GM12891 (cell line): ENCODE data around the gene C5orf24.
"Not testable (repeated sequence)": the region's sequence is repeated elsewhere in the genome, so short reads cannot be mapped to it uniquely, and the experiment has no call there.

ENCODE experiments used
- DNase-seq: peaks from one replicate; pipeline ENCODE4 v3.0.0; 2011; ENCODE audit warnings: low spot score; ENCODE audit not compliant: insufficient read length
- FAIRE-seq: peaks from 2 replicates; lab custom pipeline; 2011; peaks lifted over from hg19 to GRCh38; lab: Jason Lieb, UNC
- PAX5 ChIP-seq: IDR thresholded peaks from 2 replicates; pipeline ENCODE4 v1.6.1; 2011; ENCODE audit warnings: low read length, moderate library complexity, mild to moderate bottlenecking; ENCODE audit not compliant: insufficient read depth, severe bottlenecking
- POLR2A ChIP-seq: IDR thresholded peaks from 2 replicates; pipeline ENCODE4 v1.6.1; 2011; ENCODE audit warnings: low read depth, low read length, control low read depth
- POLR2AphosphoS5 ChIP-seq: IDR thresholded peaks from 2 replicates; pipeline ENCODE4 v1.6.1; 2011; ENCODE audit warnings: low read depth, low read length, control low read depth
- POU2F2 ChIP-seq: IDR thresholded peaks from 2 replicates; pipeline ENCODE4 v1.6.1; 2011; ENCODE audit warnings: low read depth, mild to moderate bottlenecking, control low read depth, low read length, moderate library complexity
- SPI1 ChIP-seq: IDR thresholded peaks from 2 replicates; pipeline ENCODE4 v1.6.1; 2011; ENCODE audit warnings: low read depth, low read length, control low read depth
- TAF1 ChIP-seq: IDR thresholded peaks from 2 replicates; pipeline ENCODE4 v1.6.1; 2011; ENCODE audit warnings: low read depth, low read length, control low read depth

C5orf24 gene

DNA sequence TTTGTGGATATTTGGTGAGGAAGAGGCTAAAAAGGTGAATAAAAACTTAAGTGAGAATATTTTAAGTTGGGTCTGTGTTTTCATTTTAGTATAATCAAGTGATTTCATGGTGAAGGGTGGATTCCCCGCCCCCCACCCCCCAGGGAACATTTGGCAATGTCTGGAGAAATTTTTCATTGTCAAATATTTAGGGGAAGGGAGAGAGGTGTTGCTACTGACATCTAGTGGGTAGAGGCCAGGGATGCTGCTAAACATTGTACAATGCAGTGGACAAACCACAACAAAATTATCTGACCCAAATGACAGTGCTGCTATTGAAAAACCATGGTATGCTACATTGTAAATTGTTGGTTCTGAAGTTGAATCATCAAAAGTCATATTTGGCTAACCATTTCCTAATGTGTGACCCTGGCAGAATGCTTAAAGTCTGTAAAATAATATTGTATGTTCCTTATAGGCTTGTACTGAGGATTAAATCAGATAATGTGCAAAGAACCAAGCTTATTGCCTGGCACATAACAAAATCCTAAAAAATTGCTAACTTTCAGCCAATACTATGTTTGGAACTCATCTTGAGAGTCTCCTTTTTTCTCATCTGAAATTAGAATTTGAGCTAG, 5.6 kb downstream of the C5orf24 start:
- TF ChIP-seq POLR2A (no peak), POLR2AphosphoS5 (no peak), PAX5 (no peak), TAF1 (no peak), POU2F2 (no peak), SPI1 (no peak)
- DNase-seq (no peak), FAIRE-seq (peak; percentile 85)

DNA sequence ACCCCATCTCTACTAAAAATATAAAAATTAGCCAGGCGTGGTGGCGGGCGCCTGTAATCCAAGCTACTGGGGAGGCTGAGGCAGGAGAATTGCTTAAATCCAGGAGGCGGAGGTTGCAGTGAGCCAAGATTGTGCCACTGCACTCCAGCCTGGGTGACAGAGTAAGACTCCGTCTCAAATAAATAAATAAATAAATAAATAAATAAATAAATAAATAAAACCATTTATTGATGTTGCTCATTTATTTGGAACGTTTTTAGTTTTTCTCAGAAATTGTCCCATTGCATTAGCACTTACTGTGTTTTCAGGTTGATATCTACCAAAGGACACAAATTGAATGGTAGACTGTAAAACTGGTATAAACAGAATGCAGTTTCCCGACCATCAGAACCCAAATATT, 10.7 kb downstream of the C5orf24 start:
- FAIRE-seq: not testable (repeated sequence)

DNA sequence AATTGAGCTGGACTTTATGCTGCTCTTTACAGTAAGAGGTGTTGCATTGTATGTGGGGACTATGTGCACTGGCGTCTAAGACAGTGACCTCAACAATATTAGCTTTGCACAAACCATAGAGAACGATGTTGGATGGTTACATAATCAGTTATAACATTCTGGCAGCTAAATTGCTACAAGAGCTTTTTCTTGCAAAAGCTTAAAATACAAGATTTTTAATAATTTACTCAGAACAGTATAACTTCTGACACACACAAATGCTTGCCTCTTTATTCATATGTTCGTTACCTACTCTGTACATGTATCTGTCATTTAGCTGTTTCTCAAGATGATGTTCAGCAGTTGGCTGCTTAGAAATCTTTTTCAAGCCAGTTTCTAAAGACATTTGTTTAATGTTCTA, 11.6 kb downstream of the C5orf24 start:
- DNase-seq (no peak), FAIRE-seq (peak; percentile 57)
- TF ChIP-seq PAX5: no peak
- no peak for TF ChIP-seq POLR2A
- TF ChIP-seq POLR2AphosphoS5: no peak
- no peak for TF ChIP-seq TAF1
- no peak for TF ChIP-seq SPI1
- no peak for TF ChIP-seq POU2F2

More for the DNA sequence above, 10.7 kb downstream of the C5orf24 start:
- not testable (repeated sequence) for DNase-seq

DNA sequence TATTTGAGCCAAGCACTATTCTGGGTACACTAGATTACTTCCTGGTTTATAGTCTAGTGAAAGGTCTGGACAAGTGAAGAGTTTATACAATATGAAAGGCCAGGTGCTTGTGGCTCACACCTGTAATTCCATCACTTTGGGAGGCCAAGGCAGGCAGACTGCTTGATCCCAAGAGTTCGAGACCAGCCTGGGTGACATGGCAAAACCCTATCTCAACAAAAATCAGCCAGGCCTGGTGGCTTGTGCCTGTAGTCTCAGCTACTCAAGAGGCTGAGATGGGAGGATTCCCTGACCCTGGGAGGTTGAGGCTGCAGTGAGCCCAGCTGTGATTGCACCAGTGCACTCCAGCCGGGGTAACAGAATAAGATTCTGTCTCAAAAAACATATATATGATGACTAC, 18.9 kb downstream of the C5orf24 start:
- TF ChIP-seq PAX5: no peak
- TF ChIP-seq POLR2A: no peak
- TF ChIP-seq SPI1: no peak
- TF ChIP-seq POU2F2: no peak
- TF ChIP-seq POLR2AphosphoS5: no peak
- TF ChIP-seq TAF1: no peak
- FAIRE-seq (no peak), DNase-seq (no peak)

DNA sequence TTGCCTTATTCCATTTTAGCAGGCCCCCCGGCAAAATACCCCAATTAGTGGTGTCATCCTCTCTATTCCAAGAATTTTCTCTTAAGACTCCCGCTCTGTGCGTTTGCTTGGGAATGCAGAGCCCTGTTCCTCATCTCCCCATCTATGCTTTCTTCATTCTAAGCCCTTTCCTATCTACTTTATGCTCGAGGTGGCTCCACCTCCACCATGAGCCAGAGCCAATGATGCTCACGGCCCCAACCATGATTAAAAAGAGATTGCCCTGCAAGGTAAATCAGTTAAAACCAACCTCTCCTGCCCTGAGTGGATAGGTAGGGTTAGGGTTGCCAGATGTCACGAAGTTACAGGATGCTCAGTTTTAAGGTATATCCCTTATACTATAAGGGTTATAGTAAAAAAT, 27.7 kb downstream of the C5orf24 start:
- FAIRE-seq: peak; percentile 41
- DNase-seq: no peak
- TF ChIP-seq POU2F2: no peak
- TF ChIP-seq POLR2AphosphoS5: no peak
- no peak for TF ChIP-seq TAF1
- TF ChIP-seq POLR2A: no peak
- no peak for TF ChIP-seq SPI1
- TF ChIP-seq PAX5: no peak

DNA sequence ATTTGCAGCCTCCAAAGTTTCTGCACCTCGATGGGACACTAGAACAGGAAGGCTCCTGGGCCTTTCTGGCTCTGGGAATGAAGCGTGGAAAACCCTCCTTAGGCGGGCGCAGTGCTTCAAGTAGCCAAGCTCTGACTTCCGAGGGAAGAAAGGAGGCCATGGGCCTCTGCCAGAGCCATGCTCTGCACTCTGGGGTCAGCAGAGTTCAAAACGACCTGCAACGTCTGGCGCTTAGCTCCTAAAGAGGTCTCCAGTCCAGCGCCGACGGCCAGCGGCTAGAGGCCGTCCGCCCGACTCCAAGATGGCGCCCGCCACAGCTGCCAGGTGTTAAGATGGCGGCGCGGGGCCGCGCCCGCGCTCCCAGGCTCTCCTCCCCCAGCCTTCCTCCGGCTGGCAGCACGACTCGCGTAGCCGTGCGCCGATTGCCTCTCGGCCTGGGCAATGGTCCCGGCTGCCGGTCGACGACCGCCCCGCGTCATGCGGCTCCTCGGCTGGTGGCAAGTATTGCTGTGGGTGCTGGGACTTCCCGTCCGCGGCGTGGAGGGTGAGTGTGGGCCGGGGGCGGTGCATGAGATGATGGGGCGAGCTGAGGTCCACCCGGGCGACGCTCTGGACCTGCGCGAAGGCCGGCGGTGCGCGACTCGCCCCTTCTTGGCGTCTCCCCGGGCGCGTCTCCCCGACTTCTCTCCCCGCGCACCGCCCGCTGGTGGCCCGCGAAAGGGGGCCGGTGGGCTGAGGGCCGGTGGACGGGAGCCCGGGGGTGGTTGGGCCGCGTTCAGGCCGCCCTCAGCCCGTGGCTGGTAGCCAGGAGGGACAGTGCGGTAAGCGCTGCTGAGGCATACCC, 28.4 kb downstream of the C5orf24 start, which contains the start of gene TXNDC15:
Gene TXNDC15, plus strand, starts transcription at position 385 of the 844 bp plus-strand sequence. Its CDS starts 57 bp downstream, at position 442.
- FAIRE-seq (peak; percentile 96), DNase-seq (peak; percentile 74)
- TF ChIP-seq SPI1 (0 out of 2 replicates have a peak, but pooled peaks have one; percentile 17), PAX5 (no peak), POLR2AphosphoS5 (peak; percentile 88), TAF1 (peak; percentile 98), POLR2A (peak; percentile 90), POU2F2 (peak; percentile 43; the same call in 1 of the 2 replicates)

DNA sequence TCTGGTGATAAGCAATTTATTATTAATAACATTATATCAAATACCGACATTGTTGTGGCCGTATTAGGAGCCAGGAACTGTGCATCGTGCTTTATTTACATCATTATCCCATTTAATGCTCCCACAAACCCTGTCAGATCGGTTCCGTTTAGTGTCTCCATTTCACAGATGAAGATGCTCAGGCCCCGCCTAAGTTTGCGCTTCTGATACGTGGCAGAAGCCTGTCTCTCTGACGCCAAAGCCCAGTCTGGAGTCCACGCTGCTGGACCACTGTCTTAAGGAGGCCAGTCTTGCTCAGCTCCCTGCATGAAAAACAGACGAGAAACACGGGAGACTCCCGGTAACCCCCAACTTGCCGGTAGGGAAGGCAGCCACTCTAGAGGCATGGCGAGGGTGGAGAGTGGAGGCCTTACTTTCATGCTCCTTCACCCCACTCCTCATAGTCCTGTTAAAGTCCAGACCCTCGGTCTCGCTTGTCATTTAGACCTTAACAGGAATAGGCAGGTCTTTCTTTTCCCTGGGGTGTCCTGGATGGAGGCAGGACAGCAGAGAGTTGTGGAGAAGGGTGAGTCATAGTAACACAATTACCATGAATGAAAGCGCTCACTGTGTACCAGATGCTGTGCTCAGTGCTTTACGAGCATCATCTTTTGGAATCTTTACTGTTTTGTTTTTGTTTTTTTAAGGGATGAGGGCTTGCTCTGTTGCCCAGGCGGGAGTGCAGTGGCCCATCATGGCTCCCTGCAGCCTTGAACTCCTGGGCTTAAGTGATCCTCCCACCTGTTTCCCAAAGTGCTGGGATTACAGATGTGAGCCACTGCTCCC, 29.3 kb downstream of the C5orf24 start:
- TF ChIP-seq PAX5 (no peak), SPI1 (no peak), POLR2A (no peak), TAF1 (no peak), POLR2AphosphoS5 (no peak)
- FAIRE-seq (peak; percentile 73), DNase-seq (no peak)

DNA sequence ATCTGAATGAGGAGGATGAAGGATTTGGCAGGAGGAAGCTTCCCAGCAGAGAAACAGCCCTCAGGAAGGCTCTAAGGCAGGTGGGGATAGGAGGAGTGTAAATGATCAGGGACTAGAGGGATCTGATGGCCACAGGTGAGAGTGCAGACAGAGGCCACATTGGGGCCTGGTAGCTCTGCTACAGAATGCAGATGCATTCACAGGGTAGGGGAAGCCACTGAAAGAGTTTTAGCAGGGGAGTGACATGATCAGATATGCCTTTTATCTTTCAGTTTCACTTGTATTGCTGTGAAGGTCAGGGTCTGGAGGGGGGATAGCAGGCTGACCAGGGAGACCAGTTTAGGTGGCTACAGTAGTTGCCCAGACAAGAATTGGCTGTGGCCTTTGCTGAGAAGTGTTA, 31.4 kb downstream of the C5orf24 start:
- TF ChIP-seq POLR2AphosphoS5: no peak
- FAIRE-seq (peak; percentile 50), DNase-seq (peak; percentile 40)

DNA sequence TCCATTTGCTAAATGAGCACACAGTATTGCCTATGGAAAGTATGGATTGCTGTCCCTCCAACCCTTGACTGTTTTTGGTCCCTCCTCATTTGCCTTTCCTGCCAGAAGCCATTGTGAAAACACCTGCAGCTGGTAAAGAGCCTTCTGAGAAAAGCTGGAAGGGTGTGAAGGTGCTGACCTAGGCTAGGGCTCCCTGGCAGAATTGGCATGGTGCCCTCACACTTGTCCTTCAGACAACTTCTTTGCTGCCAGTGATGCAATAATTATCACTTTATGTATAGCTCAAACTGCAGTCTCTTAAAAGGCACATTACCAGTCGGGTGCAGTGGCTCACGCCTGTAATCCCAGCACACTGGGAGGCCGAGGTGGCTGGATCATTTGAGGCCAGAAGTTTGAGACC, 32.6 kb downstream of the C5orf24 start:
- FAIRE-seq (no peak), DNase-seq (no peak)
- TF ChIP-seq PAX5 (no peak), POU2F2 (no peak), SPI1 (no peak), POLR2AphosphoS5 (no peak), POLR2A (no peak), TAF1 (no peak)

DNA sequence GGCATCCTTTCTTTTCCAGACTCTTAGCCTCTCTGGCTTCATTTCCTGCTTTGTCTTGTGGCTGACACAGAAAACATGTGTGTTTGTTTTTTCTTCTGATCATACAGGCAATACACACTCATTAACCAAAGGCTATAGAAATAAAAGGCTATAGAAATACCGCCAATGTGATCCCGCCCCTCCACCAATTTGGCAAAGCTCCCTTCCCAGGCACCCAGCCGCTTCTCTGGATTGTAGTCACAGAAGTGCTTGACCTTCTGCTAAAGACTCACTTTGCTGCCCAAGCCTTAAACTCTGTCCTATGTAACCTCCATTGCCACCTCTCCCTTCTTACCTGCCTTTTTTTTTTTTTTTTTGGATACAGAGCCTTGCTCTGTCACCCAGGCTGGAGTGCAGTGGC, 33.7 kb downstream of the C5orf24 start:
- FAIRE-seq (no peak), DNase-seq (no peak)
- no peak for TF ChIP-seq POLR2A
- no peak for TF ChIP-seq PAX5
- no peak for TF ChIP-seq POU2F2
- no peak for TF ChIP-seq POLR2AphosphoS5

DNA sequence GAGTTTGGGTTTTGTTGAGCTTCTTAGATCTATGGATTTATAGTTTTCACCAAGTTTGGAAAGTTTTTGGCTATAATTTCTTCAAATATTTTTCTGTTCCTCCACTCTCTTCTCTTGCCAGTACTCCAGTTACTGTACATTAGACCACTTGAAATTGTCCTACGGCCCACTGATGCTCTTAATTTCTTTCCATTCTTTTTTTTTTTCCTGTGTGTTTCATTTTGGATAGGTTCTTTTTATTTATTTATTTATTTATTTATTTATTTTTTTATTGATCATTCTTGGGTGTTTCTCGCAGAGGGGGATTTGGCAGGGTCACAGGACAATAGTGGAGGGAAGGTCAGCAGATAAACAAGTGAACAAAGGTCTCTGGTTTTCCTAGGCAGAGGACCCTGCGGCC, 35.2 kb downstream of the C5orf24 start:
- not testable (repeated sequence) for FAIRE-seq

DNA sequence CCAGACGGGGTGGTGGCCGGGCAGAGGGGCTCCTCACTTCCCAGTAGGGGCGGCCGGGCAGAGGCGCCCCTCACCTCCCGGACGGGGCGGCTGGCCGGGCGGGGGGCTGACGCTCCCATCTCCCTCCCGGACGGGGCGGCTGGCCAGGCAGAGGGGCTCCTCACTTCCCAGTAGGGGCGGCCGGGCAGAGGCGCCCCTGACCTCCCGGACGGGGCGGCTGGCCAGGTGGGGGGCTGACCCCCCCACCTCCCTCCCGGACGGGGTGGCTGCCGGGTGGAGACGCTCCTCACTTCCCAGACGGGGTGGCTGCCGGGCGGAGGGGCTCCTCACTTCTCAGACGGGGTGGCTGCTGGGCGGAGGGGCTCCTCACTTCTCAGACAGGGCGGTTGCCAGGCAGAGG, 35.9 kb downstream of the C5orf24 start:
- DNase-seq, FAIRE-seq: not testable (repeated sequence)

More for the DNA sequence above, 35.2 kb downstream of the C5orf24 start:
- not testable (repeated sequence) for DNase-seq
